Panc1 (cell line): ENCODE results near the gene GHDC.
"Not testable (repeated sequence)": the region's sequence is repeated elsewhere in the genome, so short reads cannot be mapped to it uniquely, and the experiment has no call there.

Experiments
- CTCF ChIP-seq: fragments of 450-650 bp; IDR thresholded peaks from 2 replicates; pipeline ENCODE4 v1.5.1; 2017; ENCODE audit warnings: mild to moderate bottlenecking
- REST ChIP-seq, 2 experiments: IDR thresholded peaks; 2 replicates each; pipeline ENCODE4 v1.6.1; 2011 to 2012; ENCODE audit warnings: low read depth in 2 of 2, control low read depth in 1 of 2, low read length in 1 of 2, mild to moderate bottlenecking in 1 of 2, moderate library complexity in 1 of 2; ENCODE audit not compliant: insufficient read depth in 1 of 2
- SIN3A ChIP-seq: IDR thresholded peaks from 2 replicates; pipeline ENCODE4 v1.6.1; 2012; ENCODE audit warnings: low read depth, mild to moderate bottlenecking, low read length, moderate library complexity, borderline replicate concordance; ENCODE audit not compliant: insufficient read depth

GRCh38 chr17:42143138-42143537 is 51.2 kb downstream of the GHDC start:
- not testable (repeated sequence) for TF ChIP-seq REST (IDR thresholded peaks at IDR 0.05; ENCODE audit: insufficient read depth in 1 of 2, low read depth in 2 of 2, low read length in 1 of 2); CTCF; SIN3A
